Uterus (tissue), 4 donors: Measurements from ENCODE around the gene LRP3. TPM values are rescaled to one million over a fixed set of nuclear protein-coding genes. Genes with fewer than 3 reads are reported as not detected.
"Not testable (repeated sequence)": the region's sequence is repeated elsewhere in the genome, so short reads cannot be mapped to it uniquely, and the experiment has no call there.

Experiments
- DNase-seq, 2 donors: peaks; one replicate each; pipeline ENCODE4 v3.0.0-alpha.2; 2019 to 2020
- H3K27ac ChIP-seq, 2 donors: fragments of 200-600 bp; sonication (generic); 1 replicate in 1 of 2; 2 replicates in 1 of 2; pipeline ENCODE4 v1.5.1; 2016 to 2018
- H3K27me3 ChIP-seq, 2 donors: fragments of 200-600 bp; sonication (generic); one replicate each; pipeline ENCODE4 v1.5.1; 2018 to 2019; ENCODE audit warnings: control low read depth in 1 of 2
- H3K36me3 ChIP-seq, 2 donors: fragments of 200-600 bp; sonication (generic); one replicate each; pipeline ENCODE4 v1.5.1; 2019; ENCODE audit warnings: control low read depth in 1 of 2
- H3K4me1 ChIP-seq, 2 donors: fragments of 200-600 bp; sonication (generic); one replicate each; pipeline ENCODE4 v1.5.1; 2018 to 2019; ENCODE audit warnings: control low read depth in 1 of 2
- H3K4me3 ChIP-seq, 2 donors: fragments of 200-600 bp; sonication (generic); 1 replicate in 1 of 2; 2 replicates in 1 of 2; pipeline ENCODE4 v1.5.1; 2018 to 2019; ENCODE audit warnings: mild to moderate bottlenecking in 1 of 2
- H3K9me3 ChIP-seq, 2 donors: fragments of 200-600 bp; sonication (generic); one replicate each; pipeline ENCODE4 v1.5.1; 2019; ENCODE audit warnings: control low read depth in 1 of 2
- CTCF ChIP-seq, 4 experiments: fragments of 200-600 bp in 2 of 4; fragments of 450-650 bp in 2 of 4; sonication (generic) in 2 of 4; IDR thresholded peaks; one replicate each; pipeline ENCODE4 v1.5.1; 2016 to 2019; ENCODE audit warnings: antibody characterized with exemption in 4 of 4, mild to moderate bottlenecking in 2 of 4, moderate library complexity in 1 of 4
- POLR2A ChIP-seq, 2 donors: fragments of 450-650 bp; IDR thresholded peaks; one replicate each; pipeline ENCODE4 v1.6.1; 2016; ENCODE audit warnings: antibody characterized with exemption in 2 of 2, mild to moderate bottlenecking in 1 of 2, moderate library complexity in 1 of 2
- intact Hi-C: fragments of 100-400 bp; cut with DNase I; formaldehyde crosslinking; loops from one replicate; pipeline ENCODE4 v1.15.1; 2023; ENCODE audit warnings: low total_unique reads
- total RNA-seq, 4 donors: library from RNA; depleted of rRNA in 3 of 4; stranded (reverse); fragments of >200 nt in 3 of 4; gene quantifications; one replicate each; pipeline versions ENCODE4 v1.1.0 to v1.2.4, GENCODE V29; 2014 to 2023
- donor health status: DM: yes; HTN: yes; CAD: no.

LRP3 gene
- total RNA-seq, 4 donors from 2014 or later: 5.9 to 26.9 (median 23.3) TPM

- no peak for TF ChIP-seq POLR2A (IDR thresholded peaks at IDR 0.05)
- TF ChIP-seq CTCF (IDR thresholded peaks at IDR 0.05): no peak
- no peak for DNase-seq
- Histone ChIP-seq H3K9me3 (no peaks in the 10 kb centered on the region), H3K4me3 (no peak overlapping the region), H3K27ac (no peak overlapping the region), H3K4me1 (no peaks in the 10 kb centered on the region), H3K27me3 (no peaks in the 10 kb centered on the region), H3K36me3 (no peaks in the 10 kb centered on the region)
- intact Hi-C loops: no loop called here
Measured at GRCh38 chr19:33152176-33152575, 42.0 kb upstream of the LRP3 start.

GRCh38 chr19:33152625-33153024 lies 41.5 kb upstream of the LRP3 start:
- H3K4me3 ChIP-seq, H3K36me3 ChIP-seq, H3K4me1 ChIP-seq, H3K27me3 ChIP-seq, intact Hi-C loops, H3K27ac ChIP-seq, DNase-seq, H3K9me3 ChIP-seq: not testable (repeated sequence)

- H3K27me3 ChIP-seq, H3K4me3 ChIP-seq, intact Hi-C loops, DNase-seq, H3K27ac ChIP-seq, H3K9me3 ChIP-seq, H3K36me3 ChIP-seq, H3K4me1 ChIP-seq: not testable (repeated sequence)
Measured at GRCh38 chr19:33154313-33154712, 39.8 kb upstream of the LRP3 start.

GRCh38 chr19:33156334-33156733 lies 37.8 kb upstream of the LRP3 start:
- Histone ChIP-seq H3K4me1 (no peaks in the 10 kb centered on the region), H3K36me3 (no peaks in the 10 kb centered on the region), H3K27me3 (no peaks in the 10 kb centered on the region), H3K9me3 (no peaks in the 10 kb centered on the region), H3K4me3 (no peak overlapping the region), H3K27ac (no peak overlapping the region)
- TF ChIP-seq CTCF (IDR thresholded peaks at IDR 0.05) (no peak), POLR2A (IDR thresholded peaks at IDR 0.05) (no peak)
- no peak for DNase-seq
- intact Hi-C loops: no loop called here

GRCh38 chr19:33157906-33158305 lies 36.2 kb upstream of the LRP3 start:
- no peak for DNase-seq
- no peak overlapping the region for H3K4me3 ChIP-seq
- TF ChIP-seq POLR2A (IDR thresholded peaks at IDR 0.05): no peak
- TF ChIP-seq CTCF (IDR thresholded peaks at IDR 0.05): no peak
- no peaks in the 10 kb centered on the region for H3K9me3 ChIP-seq
- H3K36me3 ChIP-seq: no peaks in the 10 kb centered on the region
- no peak overlapping the region for H3K27ac ChIP-seq
- H3K4me1 ChIP-seq: no peaks in the 10 kb centered on the region
- H3K27me3 ChIP-seq: no peaks in the 10 kb centered on the region
- intact Hi-C loops: no loop called here

- TF ChIP-seq CTCF (IDR thresholded peaks at IDR 0.05) (no peak), POLR2A (IDR thresholded peaks at IDR 0.05) (no peak)
- intact Hi-C loops: no loop called here
- DNase-seq: no peak
- Histone ChIP-seq H3K36me3 (no peaks in the 10 kb centered on the region), H3K27me3 (no peaks in the 10 kb centered on the region), H3K4me1 (no peaks in the 10 kb centered on the region), H3K27ac (no peak overlapping the region), H3K9me3 (no peaks in the 10 kb centered on the region), H3K4me3 (no peak overlapping the region)
Measured at GRCh38 chr19:33158365-33158764, 35.8 kb upstream of the LRP3 start.
